GM06990 (cell line): ENCODE data around the gene MAGEB1.

Experiments
- DNase-seq: peaks from one replicate; pipeline ENCODE4 v3.0.0-alpha.2; 2011; ENCODE audit not compliant: insufficient read length; ENCODE audit errors: extremely low read depth
- H3K27me3 ChIP-seq: replicated peaks from 2 replicates; pipeline ENCODE4 v1.6.0; 2011; ENCODE audit warnings: low read length; ENCODE audit not compliant: control insufficient read depth, insufficient read depth
- H3K36me3 ChIP-seq: 2 replicates; pipeline ENCODE4 v1.5.1; 2011; ENCODE audit warnings: low read length; ENCODE audit not compliant: control insufficient read depth, insufficient read depth
- H3K4me3 ChIP-seq: replicated peaks from 2 replicates; pipeline ENCODE4 v1.5.1; 2011; ENCODE audit warnings: low read depth, mild to moderate bottlenecking, control low read depth, low read length
- CTCF ChIP-seq: IDR thresholded peaks from 2 replicates; pipeline ENCODE4 v1.5.1; 2011; ENCODE audit warnings: low read length, control low read depth, mild to moderate bottlenecking, inconsistent platforms; ENCODE audit not compliant: insufficient read depth, poor library complexity, severe bottlenecking

The MAGEB1 gene

GRCh38 chrX:30253257-30253656, 6.3 kb downstream of the MAGEB1 start:
- Histone ChIP-seq H3K4me3 (no peak overlapping the region), H3K27me3 (no peaks in the 10 kb centered on the region), H3K36me3 (no peaks in the 10 kb centered on the region)
- TF ChIP-seq CTCF = no peak
- DNase-seq = no peak

- Histone ChIP-seq H3K27me3 (no peaks in the 10 kb centered on the region; the same call in 1 of the 2 replicates), H3K36me3 (no peaks in the 10 kb centered on the region), H3K4me3 (no peak overlapping the region)
- DNase-seq = no peak
- TF ChIP-seq CTCF = no peak
Measured at GRCh38 chrX:30259927-30260326, 13.0 kb downstream of the MAGEB1 start.

- no peak for DNase-seq
- Histone ChIP-seq H3K27me3 (no peaks in the 10 kb centered on the region; the same call in 1 of the 2 replicates), H3K4me3 (no peak overlapping the region), H3K36me3 (no peaks in the 10 kb centered on the region)
- TF ChIP-seq CTCF = no peak
Measured at GRCh38 chrX:30261012-30261411, 14.1 kb downstream of the MAGEB1 start.

- H3K27me3 ChIP-seq = no peaks in the 10 kb centered on the region; the same call in 1 of the 2 replicates
- H3K4me3 ChIP-seq = no peak overlapping the region
- TF ChIP-seq CTCF = no peak
- no peak for DNase-seq
- H3K36me3 ChIP-seq = no peaks in the 10 kb centered on the region
Measured at GRCh38 chrX:30262763-30263162, 15.8 kb downstream of the MAGEB1 start.

- Histone ChIP-seq H3K27me3 (no peaks in the 10 kb centered on the region), H3K36me3 (no peaks in the 10 kb centered on the region), H3K4me3 (no peak overlapping the region)
- no peak for DNase-seq
- no peak for TF ChIP-seq CTCF
Measured at GRCh38 chrX:30270639-30271038, 23.7 kb downstream of the MAGEB1 start.

- no peak overlapping the region for H3K4me3 ChIP-seq
- peak; percentile 1 for TF ChIP-seq CTCF
- H3K27me3 ChIP-seq = no peaks in the 10 kb centered on the region; the same call in 1 of the 2 replicates
- DNase-seq = no peak
- H3K36me3 ChIP-seq = no peaks in the 10 kb centered on the region
Measured at GRCh38 chrX:30275498-30275897, 28.6 kb downstream of the MAGEB1 start.
